HS-5 (cell line): ENCODE data around the gene ST6GALNAC4.
A peak's percentile ranks its signal among the peaks of the same experiment; 100 is the strongest.

Source experiments
- DNase-seq: peaks from one replicate; pipeline ENCODE4 v3.0.0-alpha.2; 2012; ENCODE audit warnings: low read depth

ST6GALNAC4 gene

DNA sequence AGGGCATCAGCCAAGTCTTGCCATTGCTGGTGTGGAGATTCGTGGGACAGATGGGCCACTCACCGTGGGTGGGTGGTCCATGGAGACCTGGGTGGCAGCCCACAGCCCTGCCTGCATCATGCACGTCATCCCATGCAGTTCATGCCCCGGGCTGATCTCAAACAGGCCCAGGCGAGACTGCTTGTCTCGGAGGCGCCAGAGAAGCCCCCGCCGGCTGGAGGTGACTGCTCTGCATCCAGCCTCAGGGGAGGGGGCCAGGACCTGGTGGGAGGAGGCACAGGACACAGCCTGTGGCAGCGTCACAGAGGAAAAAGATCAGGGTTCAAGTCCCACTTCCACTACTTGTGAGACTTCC, 12.8 kb upstream of the ST6GALNAC4 start:
- DNase-seq, result no peak

DNA sequence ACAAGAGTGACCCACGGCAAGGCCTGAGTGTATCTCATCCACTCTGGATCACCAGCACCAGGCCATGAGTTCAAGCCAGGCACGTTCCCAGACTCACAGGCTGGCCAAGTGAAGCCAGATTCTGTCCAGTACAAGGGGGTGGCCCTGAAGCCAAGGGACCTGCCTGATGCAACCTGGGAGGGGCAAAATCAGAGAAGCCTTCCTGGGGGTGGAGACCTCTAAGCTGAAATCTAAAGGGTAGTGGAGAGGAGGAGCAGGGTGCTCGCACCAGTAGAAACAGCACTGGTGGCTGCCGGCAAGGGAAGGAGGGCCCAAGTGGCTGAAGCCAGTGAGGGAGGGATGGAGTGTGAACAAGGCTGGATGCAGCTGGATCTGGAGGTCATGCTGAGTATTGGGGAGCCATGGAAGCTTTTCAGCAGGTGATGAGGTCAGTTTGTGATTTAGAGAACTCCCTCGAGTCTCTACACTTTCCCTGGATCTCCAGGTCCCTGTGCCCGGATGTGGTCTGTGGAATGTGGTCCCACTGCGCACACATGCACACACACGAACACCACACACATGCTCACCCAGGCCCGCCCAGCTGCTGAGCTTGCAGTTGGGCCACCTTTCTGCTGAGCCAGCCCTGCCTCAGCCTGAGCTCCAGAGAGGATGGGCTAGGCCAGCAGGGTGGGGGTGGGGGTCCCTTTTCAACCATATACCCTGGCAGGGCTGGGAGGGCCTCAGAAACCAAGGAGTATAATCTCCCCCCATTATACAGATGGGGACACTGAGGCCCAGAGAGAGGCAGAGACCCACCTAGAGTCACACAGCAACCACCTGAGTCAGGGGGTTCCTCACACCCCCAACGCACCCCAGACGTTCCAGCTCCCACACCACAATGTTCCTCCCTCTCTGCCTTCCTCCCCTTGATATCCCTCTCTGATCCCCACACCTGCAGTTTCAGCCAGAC, 12.1 kb upstream of the ST6GALNAC4 start:
- no peak for DNase-seq

DNA sequence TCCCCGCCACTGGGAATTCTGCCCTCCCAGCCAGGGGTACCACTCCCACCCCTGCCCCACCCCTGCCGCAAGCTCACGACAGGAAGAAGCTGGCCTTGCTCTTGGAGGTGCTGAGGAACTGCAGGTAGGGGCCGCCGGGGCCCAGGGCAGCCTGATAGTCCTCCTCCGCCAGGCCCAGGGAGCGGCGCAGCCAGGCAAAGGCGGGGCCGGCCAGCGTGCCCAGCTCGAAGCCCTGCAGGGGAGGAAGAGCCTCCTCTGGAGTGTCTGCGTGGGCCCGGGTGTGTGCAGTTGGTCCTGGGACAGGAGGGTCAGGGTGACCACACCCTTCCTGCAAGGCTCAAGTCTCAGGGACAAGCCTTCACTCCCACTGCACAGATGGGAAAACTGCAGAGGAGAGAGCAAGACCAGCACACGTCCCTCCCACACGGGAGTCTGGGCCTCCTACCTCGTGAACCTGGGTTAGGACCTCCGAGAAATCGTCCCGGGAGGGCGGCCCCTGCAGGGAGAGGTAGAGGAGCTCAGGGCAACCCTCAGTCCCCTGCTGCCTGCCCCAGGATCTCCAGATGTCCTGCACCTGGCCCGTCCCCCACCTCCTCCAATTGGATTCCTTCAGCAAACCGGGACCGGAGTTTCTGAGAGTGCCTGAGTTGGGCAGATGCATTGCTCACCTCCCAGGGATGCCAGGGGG, 11.3 kb upstream of the ST6GALNAC4 start:
- no peak for DNase-seq

DNA sequence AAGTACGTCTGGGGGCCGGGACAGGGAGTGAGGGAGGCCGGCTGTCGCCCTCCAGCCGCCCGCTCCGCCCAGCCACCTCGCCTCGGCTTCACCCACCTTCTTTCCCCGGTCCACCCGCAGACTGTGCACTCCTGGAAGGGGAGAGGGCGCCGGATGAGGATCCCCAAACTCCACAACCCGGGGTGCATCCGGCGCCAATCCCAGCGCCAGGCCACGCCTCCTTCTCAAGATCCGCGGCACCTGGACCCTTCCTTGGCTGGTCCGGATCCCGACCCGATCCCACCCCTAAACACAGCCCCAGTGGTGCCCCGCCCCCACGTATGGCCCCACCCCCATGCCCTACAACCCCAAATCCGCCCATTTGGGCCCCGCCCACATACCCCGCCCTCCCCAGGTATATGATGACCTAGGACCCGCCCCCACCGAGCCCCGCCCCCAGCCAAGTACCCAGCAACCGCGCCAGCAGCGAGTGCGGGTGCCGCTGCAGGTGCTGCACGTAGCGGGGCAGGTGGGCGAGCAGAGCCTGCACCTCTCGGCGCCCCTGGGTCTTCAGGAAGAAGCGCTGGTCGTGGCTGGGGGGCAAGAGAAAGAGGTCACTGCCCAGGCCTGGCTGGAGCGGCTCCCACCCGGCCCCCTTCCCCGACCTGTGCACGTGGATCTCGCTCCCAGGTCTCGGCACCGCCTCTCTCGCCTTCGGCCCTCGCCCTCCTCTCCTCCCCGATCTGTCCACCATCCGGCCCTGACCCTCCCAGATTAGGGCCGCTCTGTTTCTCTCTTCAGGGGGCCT, 10.6 kb upstream of the ST6GALNAC4 start:
- no peak for DNase-seq

DNA sequence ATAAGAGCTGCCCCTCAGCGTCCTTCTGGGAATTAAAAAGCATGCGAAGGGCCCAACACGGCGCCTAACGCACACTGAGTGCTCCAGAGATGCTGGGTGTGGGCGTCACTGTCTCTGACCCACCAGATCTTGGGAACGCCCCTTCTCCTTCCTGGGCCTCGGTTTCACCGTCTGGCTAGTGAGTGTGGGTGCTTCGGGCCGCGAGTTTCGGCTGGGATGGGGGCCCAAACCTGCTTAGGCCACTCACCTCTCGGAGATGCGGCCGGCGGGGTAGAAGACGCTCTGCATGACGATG, 10.0 kb upstream of the ST6GALNAC4 start:
- DNase-seq, result no peak

DNA sequence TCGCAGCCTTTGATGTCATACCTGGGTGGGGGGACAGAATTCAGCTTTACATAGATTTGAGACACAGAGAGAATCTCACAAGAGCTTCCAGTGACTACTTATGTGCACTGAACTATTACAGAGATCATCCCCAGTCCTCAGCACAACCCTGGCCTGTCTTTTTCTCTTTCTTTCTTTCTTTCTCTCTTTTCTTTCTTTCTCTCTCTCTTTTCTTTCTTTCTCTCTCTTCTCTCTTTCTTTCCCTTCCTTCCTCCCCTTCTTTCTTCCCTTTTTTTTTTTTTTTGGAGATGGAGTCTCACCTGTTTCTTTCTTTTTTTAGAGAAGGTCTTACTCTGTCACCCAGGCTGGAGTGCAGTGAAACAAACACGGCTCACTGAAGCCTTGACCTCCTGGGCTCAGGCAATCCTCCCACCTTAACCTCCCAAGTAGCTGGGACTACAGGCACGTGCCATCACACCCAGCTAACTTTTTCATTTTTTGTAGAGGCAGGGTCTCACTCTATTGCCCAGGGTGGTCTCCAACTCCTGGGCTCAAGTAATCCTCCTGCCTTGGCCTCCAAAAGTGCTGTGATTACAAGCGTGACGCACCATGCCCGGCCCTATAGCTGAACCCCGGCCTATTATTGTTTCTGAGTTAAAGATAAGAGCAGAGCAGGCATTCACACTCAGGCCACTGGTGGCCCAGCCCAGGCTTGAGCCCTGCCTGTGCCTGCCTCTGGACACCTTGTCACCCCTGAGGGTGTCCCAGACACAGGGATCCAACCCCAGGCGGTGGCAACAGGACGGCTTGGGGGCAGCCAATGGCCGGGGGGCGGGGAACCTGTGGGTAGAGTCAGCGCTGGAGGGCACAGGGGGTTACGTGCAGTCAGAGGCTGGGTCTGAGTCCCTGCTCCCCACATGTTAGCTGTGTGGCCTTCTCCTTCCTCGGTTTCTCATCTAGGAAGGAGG, 9.4 kb upstream of the ST6GALNAC4 start:
- no peak for DNase-seq

DNA sequence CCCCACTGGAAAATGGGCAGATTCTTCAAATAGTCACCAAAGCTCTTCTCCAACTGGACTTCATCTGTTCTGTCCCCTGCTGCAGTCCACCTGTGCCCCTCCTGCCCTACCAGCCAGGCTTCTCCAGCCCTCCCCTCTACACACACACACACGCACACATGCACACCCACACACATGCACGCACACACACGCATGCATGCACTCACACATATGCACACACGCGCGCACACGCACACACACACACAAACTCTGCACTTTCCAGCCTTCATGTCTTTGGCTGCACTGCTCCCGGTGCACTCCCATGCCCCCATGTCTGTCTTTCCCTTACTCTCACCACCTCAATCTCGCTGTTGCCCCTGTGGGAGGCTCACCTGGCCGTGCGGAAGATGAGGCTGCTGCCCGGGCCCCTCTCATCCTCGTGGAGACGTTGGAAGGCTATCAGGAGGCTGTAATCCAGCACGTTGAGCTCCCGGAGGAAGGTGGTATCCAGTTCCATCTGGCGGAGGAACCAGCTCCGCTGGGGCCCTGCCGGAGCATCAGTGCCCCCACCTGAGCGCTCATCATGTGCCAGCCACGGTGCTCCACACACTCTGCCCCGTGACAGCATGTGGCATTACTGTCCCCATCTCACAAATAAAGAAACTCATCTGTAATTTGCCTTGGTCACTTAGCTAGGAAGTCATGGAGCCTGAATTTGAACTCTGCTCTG, 8.0 kb upstream of the ST6GALNAC4 start:
- no peak for DNase-seq

DNA sequence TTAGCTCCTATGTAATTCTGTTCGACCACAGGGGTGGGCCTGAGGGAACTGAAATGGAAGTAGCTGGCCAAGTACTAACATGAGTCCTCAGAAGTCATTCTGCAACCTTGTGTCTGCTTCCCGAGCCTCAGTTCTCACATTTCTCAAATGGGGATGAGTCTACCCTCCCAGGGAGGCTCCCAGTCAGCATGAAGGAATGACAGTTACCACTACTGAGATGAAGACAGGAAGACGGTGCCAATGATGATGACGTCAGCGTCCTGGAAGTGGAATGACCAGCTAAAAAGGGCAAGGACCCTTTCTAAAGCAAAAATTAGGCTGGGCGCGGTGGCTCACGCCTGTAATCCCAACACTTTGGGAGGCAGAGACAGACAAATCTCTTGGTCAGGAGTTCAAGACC, 6.9 kb upstream of the ST6GALNAC4 start:
- DNase-seq, result peak; percentile 96

DNA sequence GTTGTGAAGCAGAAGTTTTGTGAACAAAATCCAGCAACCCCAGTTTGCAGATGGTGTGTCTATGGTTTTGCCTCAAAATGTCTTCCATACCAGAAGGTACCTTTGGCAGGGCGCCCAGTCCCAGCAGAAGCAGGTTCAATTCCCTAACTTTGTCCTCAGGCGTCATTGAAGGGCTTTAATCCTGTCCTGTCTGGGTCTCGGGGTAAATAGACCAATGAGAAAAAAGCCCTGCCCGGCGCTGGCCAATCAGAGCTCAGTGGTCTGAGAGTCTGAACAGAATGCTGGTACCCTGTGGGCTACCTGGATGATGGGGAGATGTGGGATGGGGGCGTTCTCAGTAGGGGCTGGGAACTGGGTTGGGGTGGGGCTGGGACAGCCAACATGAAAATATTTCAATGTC, 6.2 kb upstream of the ST6GALNAC4 start:
- no peak for DNase-seq

DNA sequence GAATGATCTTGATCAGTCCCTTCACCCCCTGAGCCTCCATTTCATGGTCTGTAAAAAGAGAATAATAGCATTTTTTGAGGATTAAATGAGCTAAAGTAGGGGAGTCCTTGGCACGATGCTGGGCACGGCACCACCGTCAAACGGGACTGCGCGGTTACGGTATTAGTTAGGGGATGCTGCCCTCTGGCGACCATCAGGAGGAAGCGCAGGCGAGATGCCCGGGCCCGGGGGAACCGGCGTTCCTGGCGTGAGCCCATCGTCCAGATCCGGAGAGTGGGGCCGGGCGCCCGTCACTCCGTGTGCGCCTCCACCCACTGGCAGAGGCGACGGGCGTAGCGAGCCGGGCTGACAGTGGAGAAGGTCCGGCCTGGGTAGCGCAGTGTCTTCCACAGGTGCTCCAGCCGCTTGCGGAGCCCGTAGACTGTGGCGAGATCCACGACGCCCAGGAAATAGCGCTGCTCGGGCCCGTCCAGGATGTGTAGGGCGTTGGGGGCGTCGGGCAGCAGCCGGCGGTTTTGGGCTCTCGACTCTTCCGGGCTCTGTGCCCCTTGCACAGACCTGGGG, 4.8 kb upstream of the ST6GALNAC4 start:
- no peak for DNase-seq

DNA sequence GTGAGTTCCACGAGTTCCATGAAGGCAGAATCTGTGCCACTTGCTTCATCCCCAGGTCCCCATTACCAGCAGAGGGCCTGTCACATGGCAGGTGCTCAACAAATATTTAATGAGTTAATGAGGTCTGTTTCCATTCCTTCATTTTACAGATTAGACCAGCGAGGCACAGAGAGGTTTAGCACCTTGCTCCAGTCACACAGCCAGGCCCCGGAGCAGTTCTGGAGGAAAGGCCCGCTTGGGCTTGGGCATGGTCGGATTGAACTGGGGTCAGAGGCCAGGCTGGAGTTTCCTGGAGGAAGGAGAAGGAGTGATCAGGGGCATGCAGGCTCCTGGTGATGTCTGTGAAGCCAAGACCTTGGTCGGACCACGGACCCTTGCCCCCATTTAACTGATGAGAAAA, 4.0 kb upstream of the ST6GALNAC4 start:
- DNase-seq, result no peak

DNA sequence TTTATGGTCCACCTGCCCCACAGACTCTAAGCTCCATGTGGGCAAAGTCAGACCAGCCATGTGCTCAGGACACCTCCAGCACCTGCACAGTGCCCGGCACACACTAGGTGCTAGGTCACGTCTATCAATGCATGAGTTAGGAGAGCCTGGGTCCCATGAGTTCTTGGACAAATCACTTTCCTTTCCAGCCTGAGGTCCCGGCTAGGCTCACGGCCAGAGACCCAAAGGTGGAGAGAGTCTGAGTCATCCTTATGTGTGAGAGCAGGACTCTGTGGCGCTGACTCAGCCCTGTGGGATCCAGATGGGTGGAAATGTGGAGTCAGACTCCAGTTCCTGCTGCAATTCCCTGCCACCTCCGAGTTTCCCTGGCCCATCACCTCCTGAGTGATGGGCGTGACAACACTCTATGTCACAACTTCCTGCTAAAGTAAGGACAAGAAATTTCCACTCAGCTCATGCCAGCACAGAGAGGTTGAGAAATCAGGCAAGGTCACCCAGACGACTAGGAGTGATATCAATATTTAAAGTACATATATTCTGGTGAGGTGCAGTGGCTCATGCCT, 2.5 kb upstream of the ST6GALNAC4 start:
- peak; percentile 99 for DNase-seq

DNA sequence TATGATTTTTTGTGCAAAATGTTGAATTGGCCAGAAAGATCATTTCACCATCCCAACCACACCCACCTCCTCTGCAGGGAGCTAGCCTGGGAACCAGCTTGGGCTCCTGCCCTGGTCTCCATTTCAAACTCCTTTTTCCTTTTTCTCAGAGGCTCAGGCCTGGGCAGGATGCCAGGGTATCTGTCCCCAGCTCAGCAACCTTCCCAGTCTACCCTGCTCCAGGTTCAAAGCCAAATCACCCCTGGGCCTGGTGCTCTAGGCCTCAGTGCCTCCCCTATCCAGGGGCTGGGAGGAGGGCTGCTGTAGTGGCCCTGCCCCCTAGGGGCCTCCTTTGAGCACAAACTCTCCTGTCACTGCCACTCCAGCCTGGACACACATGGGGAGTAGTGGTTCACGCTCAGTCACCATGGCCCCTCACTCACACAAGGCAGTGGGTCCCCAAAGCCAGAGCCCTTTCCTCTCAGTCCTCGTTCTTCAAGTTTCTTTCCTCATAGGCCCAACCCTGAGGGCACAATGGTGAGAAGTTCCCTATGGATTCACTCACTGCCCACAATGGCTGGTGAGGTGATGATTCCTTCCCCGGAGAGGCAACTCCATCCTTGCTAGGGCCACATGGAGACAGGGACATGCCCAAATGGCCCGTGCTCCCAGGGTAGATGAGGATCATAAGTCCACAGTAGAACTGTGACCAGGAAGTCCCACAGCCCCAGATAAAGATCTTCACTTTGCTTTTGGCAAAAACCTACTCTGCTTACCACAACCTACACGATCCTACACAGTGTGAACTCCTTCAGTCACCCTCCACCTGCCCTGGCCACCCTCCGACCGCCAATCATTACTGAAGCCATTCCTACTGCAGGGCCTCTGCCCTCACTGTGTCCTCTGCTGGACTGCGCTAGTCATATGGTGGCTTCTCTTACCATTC, 1.6 kb upstream of the ST6GALNAC4 start:
- DNase-seq, result no peak

DNA sequence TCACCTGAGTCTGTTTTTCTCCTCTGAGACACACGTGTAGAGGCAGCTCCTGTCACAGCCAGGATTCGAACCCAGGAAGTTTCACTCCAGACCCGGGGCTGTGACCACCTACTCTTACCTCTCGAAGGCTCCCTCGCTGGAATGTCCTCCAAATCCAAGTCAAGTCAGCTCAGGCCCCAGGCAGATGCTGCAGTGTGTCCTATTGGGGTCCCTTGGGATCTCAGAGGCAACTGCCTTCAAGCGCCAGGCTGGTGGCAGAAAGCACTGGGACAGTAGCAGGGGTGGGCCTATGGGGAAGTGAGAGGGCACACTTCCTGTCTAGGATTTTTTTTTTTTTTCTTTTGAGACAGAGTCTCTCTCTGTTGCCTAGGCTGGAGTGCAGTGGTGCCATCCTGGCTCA, 762 bp upstream of the ST6GALNAC4 start:
- DNase-seq, result no peak

DNA sequence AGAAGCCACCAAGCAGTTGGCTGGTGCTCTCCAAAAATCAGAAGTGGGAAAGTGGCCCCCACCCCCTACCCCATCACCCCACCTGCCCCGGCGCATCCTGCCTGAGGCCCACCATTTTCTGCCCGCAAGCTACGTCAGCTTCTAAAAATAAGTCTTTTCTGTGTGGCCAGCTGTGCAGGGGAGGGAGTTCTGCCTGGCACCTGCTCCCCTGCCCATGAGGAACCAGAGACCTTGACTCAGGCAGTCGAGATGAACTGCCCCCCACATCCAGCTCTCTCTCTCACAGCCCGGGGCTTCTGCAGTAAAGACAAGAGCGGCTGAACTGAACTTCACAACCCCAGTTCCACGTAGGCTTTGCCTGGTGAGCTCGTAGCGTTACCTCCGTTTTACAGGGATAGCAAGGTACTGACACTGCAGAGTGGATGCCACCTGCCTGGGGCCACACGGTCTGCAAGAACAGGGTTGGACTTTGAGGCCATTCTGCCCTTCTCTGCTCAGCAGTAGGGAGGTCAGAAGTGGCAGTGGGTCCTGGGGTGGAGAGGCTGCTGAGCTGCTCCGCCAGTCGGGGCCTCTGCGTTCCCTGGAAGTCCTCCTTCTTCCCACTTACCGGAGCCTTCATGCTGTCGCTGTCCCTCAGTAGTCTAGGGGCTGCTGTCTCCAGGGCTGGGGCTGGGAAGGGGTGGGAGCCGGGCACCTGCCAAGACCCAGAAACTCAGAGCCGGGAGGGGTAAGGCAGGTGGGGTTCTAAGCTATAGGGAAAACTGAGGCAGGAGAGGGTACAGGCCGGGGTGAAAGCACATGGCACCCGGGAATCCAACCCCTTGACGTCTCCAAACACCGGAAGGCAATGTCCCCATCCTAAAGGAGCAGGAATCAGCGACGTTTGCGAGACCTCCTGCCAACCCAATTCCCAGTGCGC, 781 bp downstream of the ST6GALNAC4 start:
- no peak for DNase-seq

DNA sequence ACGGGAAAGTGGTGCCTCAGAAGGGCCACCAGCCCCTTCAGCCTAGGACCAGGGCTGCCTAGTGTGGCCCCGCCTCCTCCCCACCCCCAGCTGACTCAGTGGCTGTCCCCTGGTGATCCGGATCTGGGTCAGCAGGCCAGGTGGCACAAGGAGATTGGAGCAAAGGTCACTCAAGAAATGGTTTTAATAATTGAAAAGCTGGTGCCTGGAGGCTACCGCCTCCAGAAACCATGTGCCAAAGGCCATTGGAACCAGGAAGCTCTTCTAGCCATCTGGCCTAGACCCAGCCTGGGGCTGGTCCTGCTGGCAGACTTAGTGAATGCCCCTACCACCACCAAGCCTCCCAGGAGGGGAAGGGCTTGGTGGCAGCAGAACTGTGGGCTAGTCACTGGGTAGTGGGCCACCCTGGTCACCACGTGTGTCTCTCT, 1.5 kb downstream of the ST6GALNAC4 start:
- DNase-seq, result no peak

DNA sequence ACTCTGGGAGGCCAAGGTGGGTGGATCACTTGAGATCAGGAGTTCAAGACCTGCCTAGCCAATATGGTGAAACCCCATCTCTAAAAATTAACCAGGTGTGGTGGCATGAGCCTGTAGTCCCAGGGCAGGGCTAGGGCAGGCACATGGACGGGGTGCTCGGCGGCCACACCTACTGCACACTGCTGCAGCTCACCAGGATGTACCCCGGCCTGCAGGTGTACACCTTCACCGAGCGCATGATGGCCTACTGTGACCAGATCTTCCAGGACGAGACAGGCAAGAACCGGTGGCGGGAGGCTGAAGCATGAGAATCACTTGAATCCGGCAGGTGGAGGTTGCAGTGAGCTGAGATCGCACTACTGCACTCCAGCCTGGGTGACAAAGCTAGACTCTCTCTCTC, 3.2 kb downstream of the ST6GALNAC4 start:
- DNase-seq, result no peak

DNA sequence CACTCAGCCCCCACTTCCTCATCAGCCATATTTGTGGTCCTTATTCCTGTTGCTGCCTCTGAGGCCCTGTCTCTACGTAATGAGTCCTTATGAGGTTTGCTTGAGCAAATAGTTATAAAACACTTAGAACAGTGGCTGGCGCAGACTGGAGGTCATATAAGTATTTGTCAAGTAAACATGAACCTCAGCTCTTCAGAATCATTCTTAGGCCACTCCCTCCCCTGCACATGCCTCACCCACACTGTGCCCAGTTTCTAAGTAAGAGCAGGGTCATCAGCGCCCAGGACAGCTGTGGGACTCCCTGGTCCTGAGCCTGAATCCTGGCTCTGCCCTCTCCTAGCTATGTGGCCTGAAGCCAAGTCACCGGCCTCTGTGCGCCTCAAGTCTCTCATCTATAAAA, 4.0 kb downstream of the ST6GALNAC4 start:
- no peak for DNase-seq
